OCI-LY3 (cell line): Measurements from ENCODE around the gene RSPH9.

Experiments used
- EZH2phosphoT487 ChIP-seq: fragments of 200-600 bp; shearing (Covaris generic); IDR thresholded peaks from 2 replicates; pipeline ENCODE4 v1.6.1; 2018; ENCODE audit warnings: antibody characterized with exemption, mixed run types, low read depth
- TF ChIP-seq, protein P1 (sequence below): fragments of 200-600, 300-600 bp; sonication (generic); IDR thresholded peaks from 2 replicates; pipeline ENCODE4 v1.5.1; 2014; ENCODE audit warnings: antibody characterized with exemption, low read length, low read depth

DNA sequence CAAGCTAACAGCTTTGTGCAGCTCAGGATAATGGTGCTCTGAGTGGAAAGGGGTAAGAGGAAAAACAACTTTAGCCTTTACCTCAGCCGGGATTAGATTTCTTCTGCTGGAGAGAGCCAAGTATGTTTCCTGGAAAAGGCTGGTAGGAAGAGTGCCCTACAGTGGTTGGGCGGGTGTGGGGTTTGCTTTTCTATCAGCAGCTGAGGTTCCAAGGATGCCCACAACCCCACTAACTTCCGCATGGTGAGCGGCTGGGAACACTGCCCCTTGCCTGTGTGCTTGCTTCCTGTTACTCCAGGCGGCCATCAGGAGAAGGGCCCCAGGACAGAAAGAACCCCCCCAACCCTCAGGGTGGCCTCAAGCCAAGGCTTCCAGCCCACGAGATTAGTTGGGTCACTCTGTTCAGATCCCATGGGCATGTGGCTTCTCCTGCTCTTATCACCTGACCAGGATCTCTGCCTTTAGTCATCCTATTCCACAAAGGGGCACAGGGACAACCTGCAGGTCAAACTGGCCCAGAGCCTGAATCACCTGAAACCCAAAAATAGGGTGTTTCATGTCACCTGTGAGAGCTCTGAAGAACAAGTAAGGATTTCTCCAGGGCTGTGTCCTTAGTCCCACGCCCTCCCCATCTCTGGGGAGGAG, 32.2 kb downstream of the RSPH9 start:
- TF ChIP-seq, protein P1, sequence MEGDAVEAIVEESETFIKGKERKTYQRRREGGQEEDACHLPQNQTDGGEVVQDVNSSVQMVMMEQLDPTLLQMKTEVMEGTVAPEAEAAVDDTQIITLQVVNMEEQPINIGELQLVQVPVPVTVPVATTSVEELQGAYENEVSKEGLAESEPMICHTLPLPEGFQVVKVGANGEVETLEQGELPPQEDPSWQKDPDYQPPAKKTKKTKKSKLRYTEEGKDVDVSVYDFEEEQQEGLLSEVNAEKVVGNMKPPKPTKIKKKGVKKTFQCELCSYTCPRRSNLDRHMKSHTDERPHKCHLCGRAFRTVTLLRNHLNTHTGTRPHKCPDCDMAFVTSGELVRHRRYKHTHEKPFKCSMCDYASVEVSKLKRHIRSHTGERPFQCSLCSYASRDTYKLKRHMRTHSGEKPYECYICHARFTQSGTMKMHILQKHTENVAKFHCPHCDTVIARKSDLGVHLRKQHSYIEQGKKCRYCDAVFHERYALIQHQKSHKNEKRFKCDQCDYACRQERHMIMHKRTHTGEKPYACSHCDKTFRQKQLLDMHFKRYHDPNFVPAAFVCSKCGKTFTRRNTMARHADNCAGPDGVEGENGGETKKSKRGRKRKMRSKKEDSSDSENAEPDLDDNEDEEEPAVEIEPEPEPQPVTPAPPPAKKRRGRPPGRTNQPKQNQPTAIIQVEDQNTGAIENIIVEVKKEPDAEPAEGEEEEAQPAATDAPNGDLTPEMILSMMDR, result no peak
- no peak for TF ChIP-seq EZH2phosphoT487
